GM20431 (cell line): ENCODE data around the gene R3HDM2.

Experiments
- in situ Hi-C: fragments of 300-500 bp; cut with MseI, MboI; formaldehyde crosslinking; loops from one replicate; pipeline ENCODE4 v1.15.0; 2020; ENCODE audit warnings: low sequenced_read_pairs; ENCODE audit not compliant: unreplicated experiment

R3HDM2 gene

DNA sequence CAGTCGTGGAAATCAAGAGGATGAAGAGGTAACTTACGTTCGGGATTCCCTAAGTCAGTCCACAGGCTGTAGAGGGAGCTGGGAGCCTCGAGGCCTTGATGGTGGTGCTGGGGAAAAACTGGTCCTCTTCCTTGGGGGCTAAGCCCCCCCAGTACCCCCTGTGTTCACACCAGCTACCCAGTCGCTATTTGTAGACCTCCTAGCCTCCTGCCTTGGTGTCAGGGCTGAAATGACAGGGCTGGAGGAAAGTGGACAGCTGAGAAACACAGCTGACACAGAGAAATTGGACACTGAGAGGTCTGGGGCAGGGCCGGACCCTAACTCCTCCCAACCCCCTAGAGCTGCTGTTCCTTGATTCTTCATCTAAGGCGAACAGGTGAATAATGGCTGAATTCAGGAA, 179.9 kb downstream of the R3HDM2 start, which contains the start of gene STAC3:
Gene STAC3, minus strand, starts transcription at position 232 of the 400 bp plus-strand sequence. CDS start 1,551 bp downstream, outside the sequence.
- in situ Hi-C loops = no loop called here

GRCh38 chr12:57250541-57250940, 180.3 kb downstream of the R3HDM2 start:
- in situ Hi-C loops = no loop called here

DNA sequence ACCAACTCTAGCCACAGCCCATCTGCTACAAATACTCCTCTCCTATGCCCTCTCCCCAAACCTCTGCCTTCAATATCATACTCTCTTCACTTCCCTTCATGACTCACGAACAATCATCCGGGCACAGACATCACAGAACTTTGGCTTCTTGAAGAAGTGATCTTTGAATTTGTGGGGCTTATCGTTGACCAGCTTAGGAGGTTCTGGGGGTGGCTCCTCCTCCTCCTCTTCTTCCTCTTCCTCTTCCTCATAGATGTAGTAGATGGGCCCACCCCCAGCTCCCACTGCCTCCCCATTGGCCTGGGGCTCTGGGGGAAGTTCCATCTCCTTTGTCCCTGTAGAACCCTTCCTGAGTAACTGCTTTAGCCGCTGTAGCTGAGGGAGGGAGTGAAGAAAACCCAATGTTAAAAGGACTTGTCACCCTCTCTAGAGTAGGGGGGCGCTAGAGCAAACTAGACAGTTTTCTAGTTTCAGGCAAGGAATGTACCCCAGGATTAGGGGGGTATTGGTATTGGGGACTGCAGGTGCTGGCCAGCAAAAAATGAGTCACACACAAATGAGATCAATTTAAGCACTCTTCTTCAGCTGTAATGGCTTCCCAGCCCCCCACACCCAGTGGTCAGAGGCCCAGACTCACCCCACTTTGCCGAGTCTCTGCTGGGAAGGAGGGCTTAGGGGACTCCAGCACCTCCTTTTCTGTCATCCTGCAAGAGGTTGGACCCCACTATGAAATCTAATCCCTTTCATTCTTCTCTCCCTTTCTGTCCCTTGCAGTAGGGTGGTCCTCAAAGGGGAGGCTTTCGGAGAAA, 181.7 kb downstream of the R3HDM2 start:
- in situ Hi-C loops = no loop called here

DNA sequence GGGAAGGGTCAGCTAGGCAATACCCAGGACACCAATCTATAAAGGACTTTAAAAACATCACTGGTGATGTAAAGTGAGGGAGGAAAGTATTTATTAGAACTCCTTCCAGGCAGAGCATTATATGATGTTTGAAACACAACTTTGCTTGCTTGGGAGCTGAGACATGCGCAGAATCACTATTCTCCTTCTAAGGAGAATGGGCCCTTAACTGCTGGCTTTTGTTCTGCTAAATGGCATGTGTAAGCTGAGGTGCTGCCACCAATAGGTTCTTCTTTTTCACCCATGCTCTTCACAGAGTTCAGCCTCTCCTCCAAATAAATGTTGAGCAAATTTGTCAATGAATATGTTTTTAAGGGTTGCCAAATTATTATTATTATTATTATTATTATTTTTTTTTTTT, 183.8 kb downstream of the R3HDM2 start:
- in situ Hi-C loops = no loop called here

DNA sequence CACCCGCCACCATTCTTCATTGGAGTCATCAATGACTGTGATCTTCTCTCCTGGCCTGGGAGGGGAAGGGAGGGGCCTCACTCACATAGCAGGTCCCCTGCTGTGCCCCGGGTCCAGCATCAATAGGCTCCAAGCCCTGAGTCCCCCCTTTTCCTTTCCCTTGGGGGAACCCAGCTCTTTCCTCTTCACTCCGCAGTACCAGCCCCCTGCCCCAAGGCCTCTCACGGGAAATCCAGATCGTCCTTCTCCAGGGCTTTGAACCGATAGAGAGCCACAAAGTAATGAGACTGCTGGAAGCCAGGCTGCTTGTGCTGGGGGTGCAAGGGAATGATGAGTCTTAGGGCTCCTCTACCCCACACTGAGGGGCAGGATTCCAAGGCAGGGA, 186.5 kb downstream of the R3HDM2 start:
- in situ Hi-C loops = no loop called here

DNA sequence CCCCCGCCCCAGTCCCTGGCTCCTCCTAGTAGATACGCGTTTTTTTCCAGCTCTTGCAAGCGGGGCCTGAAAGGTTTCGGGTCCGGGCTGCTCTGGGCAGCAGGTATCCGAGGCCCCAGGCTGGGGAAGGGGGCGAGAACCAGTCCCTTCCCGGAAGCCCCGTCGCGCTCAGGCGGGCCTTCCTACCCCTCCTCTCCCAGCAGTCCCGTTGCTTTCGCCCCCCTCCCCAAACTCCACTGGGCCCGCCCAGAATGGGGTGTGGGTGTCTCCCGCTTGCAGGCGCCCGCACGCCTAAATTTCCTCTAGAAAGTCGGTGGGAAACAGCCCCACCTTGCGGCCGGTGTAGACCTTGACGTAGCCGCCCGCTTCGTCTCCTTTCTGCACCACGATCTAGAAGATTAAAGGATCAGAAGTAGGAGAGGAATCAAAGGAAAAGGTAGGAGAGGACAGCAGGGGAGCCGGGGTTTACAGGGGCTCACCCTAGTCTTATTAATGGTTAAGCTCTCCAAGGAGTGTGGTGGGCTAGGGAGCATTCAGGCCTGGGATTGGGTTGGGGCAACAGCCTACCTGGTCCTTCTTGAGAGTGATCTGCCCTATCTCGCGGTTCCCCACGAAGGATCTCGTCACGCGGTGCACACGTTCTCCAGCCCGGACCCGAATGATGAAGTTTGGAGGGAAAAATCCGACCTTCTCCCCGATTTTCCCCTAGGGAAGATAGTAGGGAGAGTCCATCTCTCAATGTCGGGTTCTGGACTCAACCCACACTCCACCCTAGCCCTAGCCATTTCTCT, 187.1 kb downstream of the R3HDM2 start:
- in situ Hi-C loops = no loop called here

- in situ Hi-C loops = no loop called here
Observed at GRCh38 chr12:57242691-57243454, 188.0 kb downstream of the R3HDM2 start.

DNA sequence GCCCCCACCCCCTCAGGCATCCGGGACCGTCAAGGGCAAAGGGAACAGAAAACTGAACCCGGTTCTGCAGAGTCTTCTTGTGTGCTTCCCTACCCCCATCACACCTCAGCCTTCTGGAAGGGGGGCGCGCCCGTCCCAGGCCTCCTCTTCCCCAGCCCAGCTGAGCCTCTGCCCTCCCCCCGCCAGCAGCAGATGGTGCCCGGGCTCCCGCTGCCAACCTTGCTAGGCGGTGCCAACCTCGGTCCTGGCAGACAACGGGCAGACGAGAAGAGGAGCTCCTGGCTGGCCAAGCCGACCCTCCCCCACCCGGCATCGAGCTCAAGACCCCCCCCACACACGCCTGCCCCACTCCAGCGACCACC, 188.5 kb downstream of the R3HDM2 start:
- in situ Hi-C loops = no loop called here

- in situ Hi-C loops = no loop called here
Observed at GRCh38 chr12:57241402-57242310, 189.2 kb downstream of the R3HDM2 start.

GRCh38 chr12:57240926-57241401, 189.9 kb downstream of the R3HDM2 start:
- in situ Hi-C loops = no loop called here

DNA sequence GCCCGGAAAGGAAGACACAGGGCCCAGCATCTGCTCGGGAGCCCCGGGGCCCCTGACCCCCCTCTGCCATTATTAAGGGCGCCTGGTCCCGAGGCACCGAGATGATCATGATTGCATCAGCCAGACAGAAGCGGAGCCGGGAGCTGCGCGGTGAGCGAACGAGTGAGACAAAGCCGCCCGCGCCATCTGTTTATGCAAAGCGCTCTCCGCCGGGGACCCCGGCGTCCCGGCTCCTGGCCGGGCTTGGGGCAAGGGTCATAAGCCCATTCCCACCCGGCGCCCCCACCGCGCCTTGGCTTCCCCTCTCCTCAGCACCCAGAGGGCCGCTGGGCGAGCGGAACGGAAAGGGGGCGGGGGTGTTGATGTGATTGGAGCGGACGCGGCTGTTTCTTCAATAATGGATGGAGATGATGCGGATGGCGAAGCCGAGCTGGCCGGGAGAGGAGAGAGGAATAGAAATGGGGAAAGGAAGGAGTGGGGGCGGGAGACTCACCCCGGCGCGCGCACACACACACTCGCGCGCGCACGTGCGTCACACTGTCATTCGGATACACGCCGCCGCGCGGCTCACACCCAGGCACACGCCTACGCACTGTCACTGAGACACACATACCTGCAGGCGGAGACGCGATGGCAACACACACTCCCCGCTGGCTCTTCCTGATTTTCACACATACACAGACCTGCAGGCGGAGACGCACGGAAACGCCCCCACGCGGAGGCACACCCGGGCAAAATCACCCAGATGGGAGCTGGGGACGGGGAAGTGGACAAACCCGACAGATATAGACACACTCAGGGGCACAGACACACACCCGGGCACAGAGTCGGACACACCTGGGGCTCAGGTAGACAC, 190.5 kb downstream of the R3HDM2 start:
- in situ Hi-C loops = no loop called here

DNA sequence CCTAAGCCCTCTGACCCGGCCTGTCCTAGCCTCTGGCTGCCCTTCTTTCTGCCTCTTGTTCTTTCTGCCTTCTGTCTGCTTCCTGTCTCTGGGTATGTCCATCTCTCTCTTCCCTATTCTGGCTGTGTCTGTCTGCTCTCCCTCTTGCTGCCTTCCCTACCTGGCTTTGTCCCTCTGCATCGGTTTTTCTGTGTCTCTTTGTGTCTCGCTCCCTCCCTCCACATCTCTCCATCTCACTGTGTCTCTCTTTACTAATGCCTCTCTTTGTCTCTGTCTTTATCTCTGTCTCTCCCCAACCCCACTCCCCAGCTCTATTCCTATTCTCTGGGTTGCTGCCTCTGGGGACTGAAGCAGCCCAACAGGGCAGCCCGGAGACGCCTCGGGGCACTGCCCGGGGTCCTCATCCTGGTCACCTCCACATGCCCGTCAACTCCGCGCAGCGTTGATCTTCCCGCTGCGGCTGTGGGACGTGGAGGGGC, 191.2 kb downstream of the R3HDM2 start:
- in situ Hi-C loops = no loop called here

DNA sequence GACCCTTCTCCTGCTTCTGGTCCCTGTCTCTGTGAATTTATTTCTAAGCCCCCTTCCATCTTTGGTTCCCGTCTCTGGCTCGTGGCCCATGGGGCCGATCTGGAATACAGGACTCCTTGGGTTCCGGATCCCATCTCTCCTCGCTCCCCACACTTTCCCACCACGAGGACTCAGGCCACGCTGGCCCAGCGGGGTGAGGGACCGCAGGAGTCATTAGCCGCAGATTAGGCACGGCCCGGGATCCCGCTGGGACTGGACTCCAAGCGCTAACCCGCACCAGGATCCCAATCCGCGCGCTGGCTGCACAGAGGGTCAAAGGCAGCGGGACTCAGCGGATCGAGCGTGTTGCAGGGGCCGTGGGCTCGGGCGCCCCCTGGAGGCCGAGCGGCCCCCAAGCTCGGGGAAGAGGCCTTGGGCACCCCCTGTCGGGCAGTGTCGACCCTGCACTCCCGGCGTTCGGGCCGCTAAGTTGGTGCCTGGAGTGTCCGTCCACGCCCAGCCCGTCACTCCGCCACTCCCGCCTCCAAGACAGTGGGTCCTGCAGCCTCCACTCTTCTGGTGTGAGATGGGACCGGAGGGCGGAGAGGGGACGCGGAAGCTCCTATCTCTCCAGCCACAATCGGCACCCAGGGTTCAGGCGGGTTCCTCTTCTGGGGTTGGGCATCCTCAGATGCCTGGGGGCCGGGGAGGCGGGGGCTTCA, 191.8 kb downstream of the R3HDM2 start:
- in situ Hi-C loops = no loop called here

- in situ Hi-C loops = no loop called here
Observed at GRCh38 chr12:57237932-57238853, 192.7 kb downstream of the R3HDM2 start.

DNA sequence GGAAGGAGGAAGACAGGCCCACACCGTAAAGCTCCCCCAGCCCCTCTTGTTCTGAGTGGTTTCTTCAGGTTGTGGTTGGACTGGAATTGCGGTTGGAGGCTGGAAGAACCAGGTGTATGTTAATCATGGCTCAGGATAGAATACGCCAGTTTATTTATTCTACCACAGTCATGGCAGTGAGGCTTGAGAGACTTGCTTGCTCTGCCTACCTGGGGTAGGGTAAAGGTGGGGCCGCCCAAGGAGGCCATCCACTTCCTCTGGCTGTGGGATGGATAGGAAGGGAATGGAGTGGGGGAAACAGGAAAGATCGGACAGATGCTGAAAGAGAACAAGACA, 193.3 kb downstream of the R3HDM2 start:
- in situ Hi-C loops = no loop called here

GRCh38 chr12:57236925-57237595, 193.8 kb downstream of the R3HDM2 start:
- in situ Hi-C loops = no loop called here
